Measurements from ENCODE around the gene HMGA1.
"Not testable (repeated sequence)": the region's sequence is repeated elsewhere in the genome, so short reads cannot be mapped to it uniquely, and the experiment has no call there.

HMGA1 gene

DNA sequence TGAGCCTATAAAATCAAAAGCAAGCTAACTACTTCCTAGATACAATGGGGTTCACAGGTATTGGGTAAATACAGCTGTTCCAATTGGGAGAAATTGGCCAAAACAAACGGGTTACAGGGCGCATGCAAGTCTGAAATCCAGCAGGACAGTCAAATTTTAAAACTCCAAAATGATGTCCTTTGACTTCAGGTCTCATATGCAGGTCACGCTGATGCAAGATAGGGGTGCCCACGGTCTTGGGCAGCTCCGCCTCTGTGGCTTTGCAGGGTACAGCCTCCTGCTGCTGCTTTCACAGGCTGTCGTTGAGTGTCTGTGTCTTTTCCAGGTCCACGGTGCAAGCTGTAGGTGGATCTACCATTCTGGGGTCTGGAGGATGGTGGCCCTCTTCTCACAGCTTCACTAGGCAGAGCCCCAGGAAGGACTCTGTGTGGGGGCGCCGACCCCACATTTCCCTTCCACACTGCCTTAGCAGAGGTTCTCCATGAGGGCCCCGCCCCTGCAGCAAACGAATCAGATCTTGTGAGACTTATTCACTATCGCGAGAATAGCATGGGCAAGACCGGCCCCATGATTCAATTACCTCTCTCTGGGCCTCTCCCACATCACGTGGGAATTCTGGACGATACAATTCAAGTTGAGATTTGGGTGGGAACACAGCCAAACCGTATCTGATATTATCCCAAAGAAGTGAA is 24.0 kb downstream of the HMGA1 start:
- H3K4me1 Mint-ChIP-seq: no peaks in the 10 kb centered on the region
- H3K27ac Mint-ChIP-seq: no peak overlapping the region
- H3K9me3 Mint-ChIP-seq: no peaks in the 10 kb centered on the region
- H3K36me3 Mint-ChIP-seq: peaks cover 3% of the 10 kb centered on the region
- no peak overlapping the region for H3K4me3 Mint-ChIP-seq
- no peaks in the 10 kb centered on the region for H3K27me3 Mint-ChIP-seq

DNA sequence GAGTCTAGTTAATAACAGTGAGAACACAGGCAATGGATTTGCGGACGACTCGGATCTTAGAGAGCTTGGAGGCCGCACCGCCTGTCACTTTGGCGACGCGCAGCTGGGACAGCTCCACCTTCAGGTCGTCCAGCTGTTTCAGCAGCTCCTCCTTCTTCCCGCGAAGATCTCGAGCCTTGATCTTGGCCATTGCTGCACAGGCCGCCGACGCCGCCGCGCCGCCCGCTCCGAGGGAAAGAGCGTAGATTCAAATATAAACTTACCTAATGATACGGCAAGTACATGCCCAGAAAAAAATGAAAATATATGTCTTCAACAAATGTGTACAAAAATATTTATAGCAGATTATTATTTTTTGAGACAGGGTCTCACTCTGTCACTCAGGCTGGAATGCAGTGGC is 26.8 kb downstream of the HMGA1 start:
- not testable (repeated sequence) for H3K4me3 Mint-ChIP-seq, H3K36me3 Mint-ChIP-seq, H3K4me1 Mint-ChIP-seq, H3K9me3 Mint-ChIP-seq, H3K27ac Mint-ChIP-seq, H3K27me3 Mint-ChIP-seq

DNA sequence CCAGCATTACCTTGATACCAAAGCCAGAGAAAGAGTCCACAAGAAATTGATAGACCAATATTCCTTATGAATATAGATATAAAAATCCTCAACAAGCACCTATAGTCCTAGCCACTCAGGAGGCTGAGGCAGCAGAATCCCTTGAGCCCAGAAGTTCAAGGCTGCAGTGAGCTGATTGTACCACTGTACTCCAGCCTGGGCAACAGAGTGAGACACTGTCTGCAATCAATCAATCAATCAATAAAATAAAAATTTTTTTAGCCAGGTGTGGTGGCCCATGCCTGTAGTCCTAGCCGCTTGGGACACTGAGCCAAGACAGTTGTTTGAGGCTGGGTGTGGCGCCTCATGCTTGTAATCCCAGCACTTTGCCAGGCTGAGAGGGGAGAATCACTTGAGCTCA is 31.1 kb downstream of the HMGA1 start:
- H3K4me1 Mint-ChIP-seq: no peaks in the 10 kb centered on the region

DNA sequence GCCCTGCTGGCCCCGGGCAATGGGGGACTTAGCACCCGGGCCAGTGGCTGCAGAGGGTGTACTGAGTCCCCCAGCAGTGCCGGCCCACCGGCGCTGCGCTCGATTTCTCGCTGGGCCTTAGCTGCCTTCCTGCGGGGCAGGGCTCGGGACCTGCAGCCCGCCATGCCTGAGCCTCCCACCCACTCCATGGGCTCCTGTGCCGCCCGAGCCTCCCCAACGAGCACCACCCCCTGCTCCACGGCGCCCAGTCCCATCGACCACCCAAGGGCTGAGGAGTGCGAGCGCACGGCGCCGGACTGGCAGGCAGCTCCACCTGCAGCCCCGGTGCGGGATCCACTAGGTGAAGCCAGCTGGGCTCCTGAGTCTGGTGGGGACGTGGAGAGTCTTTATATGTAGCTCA is 32.5 kb downstream of the HMGA1 start:
- H3K36me3 Mint-ChIP-seq, H3K27me3 Mint-ChIP-seq, H3K4me3 Mint-ChIP-seq, H3K27ac Mint-ChIP-seq, H3K4me1 Mint-ChIP-seq, H3K9me3 Mint-ChIP-seq: not testable (repeated sequence)

More for the DNA sequence above, 31.1 kb downstream of the HMGA1 start:
- H3K27ac Mint-ChIP-seq: no peak overlapping the region
- peaks cover 2% of the 10 kb centered on the region for H3K36me3 Mint-ChIP-seq
- H3K4me3 Mint-ChIP-seq: no peak overlapping the region
- H3K27me3 Mint-ChIP-seq: no peaks in the 10 kb centered on the region
- H3K9me3 Mint-ChIP-seq: no peaks in the 10 kb centered on the region

DNA sequence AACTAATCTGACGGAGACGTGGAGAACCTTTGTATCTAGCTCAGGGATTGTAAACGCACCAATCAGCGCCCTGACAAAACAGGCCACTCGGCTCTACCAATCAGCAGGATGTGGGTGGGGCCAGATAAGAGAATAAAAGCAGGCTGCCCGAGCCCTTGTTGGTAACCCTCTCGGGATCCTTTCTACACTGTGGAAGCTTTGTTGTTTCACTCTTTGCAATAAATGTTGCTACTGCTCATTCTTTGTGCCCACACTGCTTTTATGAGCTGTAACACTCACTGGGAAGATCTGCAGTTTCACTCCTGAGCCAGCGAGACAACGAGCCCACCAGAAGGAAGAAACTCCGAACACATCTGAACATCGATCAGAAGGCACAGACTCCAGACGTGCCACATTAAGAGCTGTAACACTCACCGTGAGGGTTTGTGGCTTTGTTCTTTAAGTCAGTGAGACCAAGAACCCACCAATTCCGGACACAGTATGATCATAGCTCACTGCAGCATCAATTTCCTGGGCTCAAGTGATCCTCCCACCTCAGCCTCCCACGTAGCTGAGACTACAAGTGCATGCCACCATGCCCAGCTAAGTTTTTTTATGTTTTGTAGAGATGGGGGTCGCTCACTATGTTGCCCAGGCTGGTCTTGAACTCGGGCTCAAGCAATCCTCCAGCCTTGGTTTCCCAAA is 33.1 kb downstream of the HMGA1 start:
- not testable (repeated sequence) for H3K27me3 Mint-ChIP-seq, H3K4me1 Mint-ChIP-seq, H3K27ac Mint-ChIP-seq, H3K9me3 Mint-ChIP-seq, H3K36me3 Mint-ChIP-seq, H3K4me3 Mint-ChIP-seq

DNA sequence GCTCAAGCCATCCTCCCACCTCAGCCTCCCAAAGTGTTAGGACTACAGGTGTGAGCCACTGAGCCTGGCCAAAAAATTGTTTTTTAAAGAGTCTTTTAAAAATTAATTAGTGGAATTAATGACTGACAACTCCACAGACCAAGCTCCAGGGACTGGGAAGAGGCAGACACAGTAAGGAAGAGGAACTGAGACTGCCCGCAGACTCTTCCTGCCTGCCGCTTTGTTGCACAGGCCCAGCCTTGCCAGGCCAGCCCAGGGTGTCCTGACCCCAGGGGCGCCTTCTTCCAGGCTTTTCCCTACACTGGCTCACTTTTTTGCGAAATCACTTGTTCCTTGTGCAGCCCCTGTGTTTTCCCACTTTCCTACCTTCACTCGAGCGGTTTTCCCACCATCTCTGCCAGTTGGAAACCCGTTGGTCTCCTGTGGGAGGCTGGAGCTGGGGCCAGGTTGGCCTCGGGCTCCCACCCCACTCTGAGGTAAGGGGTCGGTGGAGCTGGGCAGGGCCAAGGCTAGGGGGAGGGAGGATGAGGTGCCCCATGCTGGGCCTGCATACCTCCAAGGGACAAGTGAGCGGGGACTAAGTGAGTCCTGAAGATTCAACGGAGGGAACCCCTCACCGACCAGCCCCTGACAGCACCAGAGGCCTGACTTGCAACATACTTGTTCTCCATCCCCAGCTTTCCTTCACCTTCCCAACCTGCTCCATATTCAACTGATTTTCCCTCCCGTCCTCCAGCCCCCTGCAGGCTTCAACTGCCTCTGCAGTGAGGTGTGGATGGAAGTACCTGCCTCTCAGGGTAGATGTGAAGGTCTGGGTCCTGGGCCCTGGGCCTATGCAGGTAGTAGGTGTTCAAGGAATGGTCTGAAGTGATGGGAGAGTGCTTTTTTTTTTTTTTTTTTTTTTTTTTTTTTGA is 35.6 kb downstream of the HMGA1 start:
- peaks cover 10% of the 10 kb centered on the region for H3K4me1 Mint-ChIP-seq
- H3K9me3 Mint-ChIP-seq: no peaks in the 10 kb centered on the region
- H3K27me3 Mint-ChIP-seq: no peaks in the 10 kb centered on the region
- H3K4me3 Mint-ChIP-seq: no peak overlapping the region
- H3K27ac Mint-ChIP-seq: no peak overlapping the region
- H3K36me3 Mint-ChIP-seq: no peaks in the 10 kb centered on the region

DNA sequence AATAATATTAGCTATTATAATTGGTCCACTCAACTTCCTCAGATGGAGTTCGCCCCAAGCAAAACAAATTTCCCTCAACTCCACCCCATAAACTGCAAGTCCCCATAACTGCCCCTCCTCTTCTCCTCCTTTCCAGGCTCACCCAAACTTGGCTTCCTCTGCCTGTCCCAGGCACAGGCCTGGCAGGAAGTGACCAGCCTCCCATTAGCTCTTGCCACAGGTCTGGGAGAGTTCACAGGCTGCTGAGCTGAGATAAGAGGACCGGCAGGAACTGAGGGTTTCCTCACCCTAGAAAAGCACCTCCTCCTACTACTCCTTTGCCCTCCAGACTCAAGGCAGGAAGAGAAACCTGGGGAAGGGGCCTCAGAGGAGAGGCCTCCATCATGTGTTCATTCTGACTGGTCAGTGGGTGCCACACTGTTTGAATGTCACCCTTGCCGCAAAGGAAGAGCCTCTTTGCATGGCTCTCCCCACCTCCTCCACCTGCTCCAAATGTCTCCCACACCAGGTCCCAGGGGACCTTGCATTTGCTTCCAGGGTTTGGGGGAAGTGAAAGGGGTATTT is 36.7 kb downstream of the HMGA1 start:
- Mint-ChIP-seq H3K9me3 (no peaks in the 10 kb centered on the region), H3K27ac (no peak overlapping the region), H3K36me3 (no peaks in the 10 kb centered on the region), H3K27me3 (no peaks in the 10 kb centered on the region), H3K4me1 (peaks cover 10% of the 10 kb centered on the region), H3K4me3 (no peak overlapping the region)

DNA sequence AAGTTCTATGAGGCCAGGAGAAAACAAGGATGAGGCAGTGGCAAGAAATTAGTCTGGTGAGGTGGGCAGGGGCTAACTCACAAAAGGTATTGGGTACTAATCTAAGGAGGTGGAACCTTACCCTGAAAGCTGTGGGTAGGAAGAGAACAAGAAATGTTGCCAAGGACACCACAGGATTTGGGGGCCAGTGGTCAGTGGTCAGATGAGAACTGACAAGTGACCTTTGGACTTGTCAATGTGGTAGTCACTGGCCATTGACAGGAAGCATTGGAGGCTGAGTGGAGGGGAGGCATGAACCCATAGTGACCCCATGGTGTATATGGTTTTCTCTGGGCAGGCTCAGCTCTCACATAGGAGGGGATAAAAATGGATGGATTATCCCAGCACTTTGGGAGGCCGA is 37.5 kb downstream of the HMGA1 start:
- peaks cover 10% of the 10 kb centered on the region for H3K4me1 Mint-ChIP-seq
- H3K27ac Mint-ChIP-seq: no peak overlapping the region
- no peak overlapping the region for H3K4me3 Mint-ChIP-seq
- H3K36me3 Mint-ChIP-seq: peaks cover 2% of the 10 kb centered on the region
- H3K9me3 Mint-ChIP-seq: no peaks in the 10 kb centered on the region
- no peaks in the 10 kb centered on the region for H3K27me3 Mint-ChIP-seq

DNA sequence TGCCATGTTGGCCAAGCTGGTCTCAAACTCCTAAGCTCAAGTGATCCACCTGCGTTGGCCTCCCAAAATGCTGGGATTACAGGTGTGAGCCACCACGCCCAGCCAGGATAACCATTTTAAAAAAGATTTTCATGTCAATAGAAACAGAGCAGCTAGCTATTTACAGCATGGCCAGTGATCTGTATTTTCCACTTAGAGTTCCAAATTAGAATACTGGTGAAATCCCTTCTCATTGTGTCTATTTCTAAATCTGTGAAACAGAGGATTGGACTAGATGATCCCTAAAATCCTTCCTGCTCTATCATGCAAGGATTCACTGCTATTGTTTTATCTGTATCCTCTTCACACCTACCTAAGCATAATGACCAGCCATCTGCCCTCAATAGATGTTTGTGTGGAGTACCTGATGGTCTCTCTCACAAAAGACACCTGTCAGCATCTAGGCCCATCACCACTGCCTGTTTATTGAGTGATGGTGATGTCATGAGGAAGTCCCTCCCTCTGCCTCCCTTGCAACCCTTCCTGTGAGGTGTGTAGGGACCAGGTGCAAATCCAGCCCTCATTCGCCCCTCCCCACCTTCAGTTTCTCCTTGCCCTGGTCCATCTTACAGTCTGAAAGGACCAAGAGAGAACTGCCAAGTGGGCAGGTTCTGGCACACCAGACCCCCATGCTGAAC is 38.6 kb downstream of the HMGA1 start:
- Mint-ChIP-seq H3K27ac (no peak overlapping the region), H3K4me1 (peaks cover 10% of the 10 kb centered on the region), H3K27me3 (no peaks in the 10 kb centered on the region), H3K36me3 (peaks cover 3% of the 10 kb centered on the region), H3K9me3 (no peaks in the 10 kb centered on the region), H3K4me3 (no peak overlapping the region)

DNA sequence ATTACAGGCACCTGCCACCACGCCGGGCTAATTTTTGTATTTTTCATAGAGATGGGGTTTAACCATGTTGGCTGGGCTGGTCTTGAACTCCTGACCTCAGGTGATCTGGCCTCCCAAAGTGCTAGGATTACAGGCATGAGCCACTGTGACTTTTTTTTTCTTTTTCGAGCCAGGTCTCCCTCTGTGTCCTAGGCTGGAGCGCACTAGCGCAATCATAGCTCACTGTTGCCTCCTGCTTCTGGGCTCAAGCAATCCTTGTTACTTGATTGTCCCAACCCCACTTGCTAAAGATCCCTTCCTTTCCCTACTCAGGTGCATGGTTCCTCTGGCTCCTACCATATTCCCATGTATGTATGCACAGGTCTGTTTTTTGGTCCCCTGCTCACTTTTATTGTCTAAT is 39.5 kb downstream of the HMGA1 start:
- Mint-ChIP-seq H3K9me3 (no peaks in the 10 kb centered on the region), H3K4me3 (no peak overlapping the region), H3K4me1 (peaks cover 10% of the 10 kb centered on the region), H3K27ac (no peak overlapping the region), H3K36me3 (peaks cover 9% of the 10 kb centered on the region), H3K27me3 (no peaks in the 10 kb centered on the region)

DNA sequence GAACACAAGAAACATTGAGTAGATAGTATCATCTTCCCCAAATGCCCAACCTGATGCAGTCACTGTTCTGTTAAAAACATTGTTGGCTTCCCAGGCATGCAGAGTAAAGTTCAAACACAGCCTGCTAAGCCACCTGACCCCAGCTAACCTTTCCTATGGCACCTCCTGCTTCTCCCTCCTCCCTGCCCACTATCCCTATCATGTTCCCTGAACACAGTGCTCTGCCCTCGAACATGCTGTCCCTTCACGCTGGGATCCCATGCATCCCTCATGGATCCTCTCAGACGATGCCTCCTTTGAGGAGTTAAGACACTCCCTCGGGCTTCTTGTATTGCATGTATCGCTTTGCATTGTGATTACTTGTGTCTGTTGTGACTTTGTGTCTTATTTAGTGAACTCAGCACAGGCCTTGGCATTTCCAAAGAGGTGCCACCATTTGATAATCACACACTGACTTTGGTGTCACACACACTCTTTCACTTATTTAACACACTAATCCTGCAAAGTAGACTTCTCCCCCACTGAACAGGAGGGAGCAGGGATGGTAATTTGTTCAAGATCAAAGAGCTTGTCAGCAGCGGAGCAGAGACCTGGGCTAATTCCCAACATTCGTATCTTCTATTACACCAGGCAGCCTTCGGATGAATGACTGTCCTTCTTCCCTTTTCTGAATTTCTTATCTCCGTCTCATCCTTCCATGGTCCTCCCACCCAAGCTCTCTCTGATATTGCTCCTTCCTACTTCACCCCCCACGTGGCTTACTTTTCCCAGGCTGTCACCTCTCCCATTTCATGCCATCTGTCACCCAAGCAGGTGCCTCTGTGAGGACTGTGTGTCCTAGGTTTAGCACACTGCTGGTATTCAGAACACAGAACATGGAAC is 40.4 kb downstream of the HMGA1 start:
- Mint-ChIP-seq H3K27ac (peak overlapping the region; percentile 56), H3K36me3 (peaks cover 12% of the 10 kb centered on the region), H3K4me3 (no peak overlapping the region)

DNA sequence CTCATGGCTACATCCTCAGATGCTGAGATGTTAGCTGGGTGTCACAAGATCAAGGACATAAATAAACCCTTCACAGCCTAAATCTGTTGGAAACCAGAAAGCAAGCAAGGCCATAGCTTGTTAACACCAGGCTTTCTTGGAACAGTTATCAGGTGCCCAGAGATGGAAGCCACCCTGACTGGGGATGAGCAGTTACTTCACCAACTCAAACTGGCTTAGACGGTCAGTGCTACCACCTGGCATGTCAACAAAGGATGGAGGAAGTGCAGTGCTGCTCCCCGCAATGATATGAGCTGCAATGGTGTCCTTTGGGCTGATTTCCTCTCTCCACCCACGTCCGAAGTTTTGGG is 41.1 kb downstream of the HMGA1 start:
- H3K4me3 Mint-ChIP-seq: no peak overlapping the region
- no peaks in the 10 kb centered on the region for H3K9me3 Mint-ChIP-seq
- H3K27ac Mint-ChIP-seq: peak overlapping the region; percentile 56
- H3K27me3 Mint-ChIP-seq: no peaks in the 10 kb centered on the region
- H3K4me1 Mint-ChIP-seq: peaks cover 10% of the 10 kb centered on the region
- peaks cover 12% of the 10 kb centered on the region for H3K36me3 Mint-ChIP-seq

More for the DNA sequence above, 40.4 kb downstream of the HMGA1 start:
- Mint-ChIP-seq H3K4me1 (peaks cover 10% of the 10 kb centered on the region), H3K9me3 (no peaks in the 10 kb centered on the region), H3K27me3 (no peaks in the 10 kb centered on the region)

DNA sequence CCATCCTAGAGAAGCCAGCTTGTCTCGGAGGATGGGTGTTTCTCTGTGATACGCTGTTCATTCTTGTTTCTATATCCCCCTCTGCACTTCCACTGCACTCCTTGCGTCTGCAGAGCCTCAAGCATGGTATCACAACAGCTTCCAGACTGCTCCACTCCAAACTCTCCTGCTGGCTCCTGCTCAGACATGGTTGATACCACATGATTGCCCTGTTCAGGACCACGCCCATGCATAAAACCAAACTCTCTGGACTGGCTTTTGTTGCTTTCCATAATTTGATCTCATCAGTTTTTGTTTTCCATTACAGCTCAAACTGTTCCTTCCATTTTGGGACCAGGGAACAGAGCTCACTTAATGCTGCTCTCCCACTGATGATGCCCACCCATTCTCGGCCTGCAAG is 42.2 kb downstream of the HMGA1 start:
- H3K9me3 Mint-ChIP-seq: no peaks in the 10 kb centered on the region
- peaks cover 12% of the 10 kb centered on the region for H3K36me3 Mint-ChIP-seq
- no peak overlapping the region for H3K4me3 Mint-ChIP-seq
- H3K4me1 Mint-ChIP-seq: peaks cover 10% of the 10 kb centered on the region
- H3K27ac Mint-ChIP-seq: no peak overlapping the region
- no peaks in the 10 kb centered on the region for H3K27me3 Mint-ChIP-seq

DNA sequence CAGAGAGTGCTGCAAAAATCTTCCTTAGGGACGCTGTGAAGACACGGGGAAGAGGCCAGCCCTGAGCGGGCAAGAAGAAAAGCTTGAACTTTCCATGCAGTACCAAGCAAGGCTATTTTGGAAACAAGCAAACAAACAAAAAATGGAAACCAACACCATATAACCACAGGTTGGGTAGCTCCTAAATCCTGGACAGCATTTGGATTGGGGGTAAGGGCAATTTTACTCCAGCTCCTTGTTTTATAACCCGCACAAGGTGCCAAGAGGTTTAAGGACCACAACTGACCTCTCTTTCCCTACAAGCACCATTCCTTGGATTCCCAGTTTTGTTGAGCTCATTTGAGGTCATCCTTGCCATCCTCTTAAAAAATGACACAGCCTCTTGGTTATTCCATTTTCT is 43.5 kb downstream of the HMGA1 start:
- H3K9me3 Mint-ChIP-seq: no peaks in the 10 kb centered on the region
- H3K27ac Mint-ChIP-seq: no peak overlapping the region
- no peaks in the 10 kb centered on the region for H3K27me3 Mint-ChIP-seq
- H3K4me1 Mint-ChIP-seq: peaks cover 13% of the 10 kb centered on the region
- H3K36me3 Mint-ChIP-seq: peaks cover 17% of the 10 kb centered on the region
- H3K4me3 Mint-ChIP-seq: no peak overlapping the region

Data from activated naive CD4-positive, alpha-beta T cell treated with anti-CD3 and anti-CD28 coated beads, Interleukin-2, amount 50 U/mL, for 24 hours (primary cell).